ENCODE results near the gene OR51M1. TPM values are rescaled to one million over a fixed set of nuclear protein-coding genes. Genes with fewer than 3 reads are reported as not detected.
"Not testable (repeated sequence)": the region's sequence is repeated elsewhere in the genome, so short reads cannot be mapped to it uniquely, and the experiment has no call there.

OR51M1 gene
- total RNA-seq, 1 donor from 2014 or later: not detected

- H3K36me3 Mint-ChIP-seq (ENCODE audit: low read depth); H3K27ac Mint-ChIP-seq; H3K27me3 Mint-ChIP-seq; intact Hi-C loops (cut with micrococcal nuclease); H3K9me3 Mint-ChIP-seq; H3K4me1 Mint-ChIP-seq; H3K4me3 Mint-ChIP-seq; DNase-seq: not testable (repeated sequence)
Observed at GRCh38 chr11:5366365-5366764, 17.2 kb upstream of the OR51M1 start.

- H3K4me3 Mint-ChIP-seq: no peak overlapping the region
- no peaks in the 10 kb centered on the region for H3K36me3 Mint-ChIP-seq (ENCODE audit: low read depth)
- no peaks in the 10 kb centered on the region for H3K27me3 Mint-ChIP-seq
- no peaks in the 10 kb centered on the region for H3K4me1 Mint-ChIP-seq
- no peaks in the 10 kb centered on the region for H3K9me3 Mint-ChIP-seq
- no peak overlapping the region for H3K27ac Mint-ChIP-seq
- DNase-seq: no peak
- intact Hi-C loops (cut with micrococcal nuclease): no loop called here
Observed at GRCh38 chr11:5366856-5367255, 16.8 kb upstream of the OR51M1 start.

- H3K4me3 Mint-ChIP-seq: no peak overlapping the region
- no peaks in the 10 kb centered on the region for H3K27me3 Mint-ChIP-seq
- no peak overlapping the region for H3K27ac Mint-ChIP-seq
- no peaks in the 10 kb centered on the region for H3K4me1 Mint-ChIP-seq
- intact Hi-C loops (cut with micrococcal nuclease): no loop called here
- H3K9me3 Mint-ChIP-seq: no peaks in the 10 kb centered on the region
- no peak for DNase-seq
- H3K36me3 Mint-ChIP-seq (ENCODE audit: low read depth): no peaks in the 10 kb centered on the region
Observed at GRCh38 chr11:5367448-5368074, 16.1 kb upstream of the OR51M1 start.

- DNase-seq: no peak
- Mint-ChIP-seq H3K4me3 (no peak overlapping the region), H3K36me3 (ENCODE audit: low read depth) (no peaks in the 10 kb centered on the region), H3K27ac (no peak overlapping the region), H3K4me1 (no peaks in the 10 kb centered on the region), H3K27me3 (no peaks in the 10 kb centered on the region), H3K9me3 (no peaks in the 10 kb centered on the region)
- intact Hi-C loops (cut with micrococcal nuclease): no loop called here
Observed at GRCh38 chr11:5368502-5369043, 15.0 kb upstream of the OR51M1 start.

GRCh38 chr11:5369789-5370188, 13.8 kb upstream of the OR51M1 start:
- no peak for DNase-seq
- intact Hi-C loops (cut with micrococcal nuclease): no loop called here

GRCh38 chr11:5380740-5381342, 2.8 kb upstream of the OR51M1 start:
- Mint-ChIP-seq H3K4me1 (no peaks in the 10 kb centered on the region), H3K4me3 (no peak overlapping the region), H3K9me3 (no peaks in the 10 kb centered on the region), H3K27me3 (no peaks in the 10 kb centered on the region), H3K27ac (no peak overlapping the region), H3K36me3 (ENCODE audit: low read depth) (no peaks in the 10 kb centered on the region)
- intact Hi-C loops (cut with micrococcal nuclease): loop anchor here (1.0 to 10.0 kb wide), 2 partner anchors 257 to 756 kb away; no protein-coding TSS in a partner anchor
- peak; percentile 71 for DNase-seq

More at GRCh38 chr11:5369789-5370188, 13.8 kb upstream of the OR51M1 start:
- Mint-ChIP-seq H3K4me1 (no peaks in the 10 kb centered on the region), H3K27ac (no peak overlapping the region), H3K4me3 (no peak overlapping the region), H3K36me3 (ENCODE audit: low read depth) (no peaks in the 10 kb centered on the region), H3K9me3 (no peaks in the 10 kb centered on the region), H3K27me3 (no peaks in the 10 kb centered on the region)

GRCh38 chr11:5384335-5384734, 723 bp downstream of the OR51M1 start:
- Mint-ChIP-seq H3K4me1 (no peaks in the 10 kb centered on the region), H3K9me3 (no peaks in the 10 kb centered on the region), H3K36me3 (ENCODE audit: low read depth) (no peaks in the 10 kb centered on the region), H3K27me3 (no peaks in the 10 kb centered on the region), H3K27ac (no peak overlapping the region), H3K4me3 (no peak overlapping the region)
- no peak for DNase-seq
- intact Hi-C loops (cut with micrococcal nuclease): loop anchor here (10.0 kb wide), 1 partner anchor 760 kb away; no protein-coding TSS in a partner anchor

- intact Hi-C loops (cut with micrococcal nuclease): no loop called here
- no peaks in the 10 kb centered on the region for H3K27me3 Mint-ChIP-seq
- H3K4me3 Mint-ChIP-seq: no peak overlapping the region
- no peaks in the 10 kb centered on the region for H3K9me3 Mint-ChIP-seq
- no peaks in the 10 kb centered on the region for H3K4me1 Mint-ChIP-seq
- H3K36me3 Mint-ChIP-seq (ENCODE audit: low read depth): no peaks in the 10 kb centered on the region
- DNase-seq: no peak
- no peak overlapping the region for H3K27ac Mint-ChIP-seq
Observed at GRCh38 chr11:5390210-5390609, 6.6 kb downstream of the OR51M1 start.

- Mint-ChIP-seq H3K27me3 (no peaks in the 10 kb centered on the region), H3K27ac (no peak overlapping the region), H3K36me3 (ENCODE audit: low read depth) (no peaks in the 10 kb centered on the region), H3K4me1 (no peaks in the 10 kb centered on the region), H3K4me3 (no peak overlapping the region), H3K9me3 (no peaks in the 10 kb centered on the region)
- DNase-seq: no peak
- intact Hi-C loops (cut with micrococcal nuclease): no loop called here
Observed at GRCh38 chr11:5394091-5394490, 10.5 kb downstream of the OR51M1 start.

- intact Hi-C loops (cut with micrococcal nuclease): no loop called here
- Mint-ChIP-seq H3K9me3 (peaks cover 5% of the 10 kb centered on the region), H3K27me3 (no peaks in the 10 kb centered on the region), H3K4me3 (no peak overlapping the region), H3K36me3 (ENCODE audit: low read depth) (no peaks in the 10 kb centered on the region), H3K27ac (no peak overlapping the region), H3K4me1 (no peaks in the 10 kb centered on the region)
- DNase-seq: no peak
Observed at GRCh38 chr11:5398936-5399335, 15.3 kb downstream of the OR51M1 start.

GRCh38 chr11:5405173-5405572, 21.6 kb downstream of the OR51M1 start:
- H3K27me3 Mint-ChIP-seq: no peaks in the 10 kb centered on the region
- H3K36me3 Mint-ChIP-seq (ENCODE audit: low read depth): no peaks in the 10 kb centered on the region
- no peak for DNase-seq
- no peaks in the 10 kb centered on the region for H3K4me1 Mint-ChIP-seq
- peaks cover 5% of the 10 kb centered on the region for H3K9me3 Mint-ChIP-seq
- H3K4me3 Mint-ChIP-seq: no peak overlapping the region
- intact Hi-C loops (cut with micrococcal nuclease): no loop called here
- H3K27ac Mint-ChIP-seq: no peak overlapping the region

GRCh38 chr11:5420993-5421392, 37.4 kb downstream of the OR51M1 start:
- Mint-ChIP-seq H3K4me1 (no peaks in the 10 kb centered on the region), H3K27ac (no peak overlapping the region), H3K9me3 (no peaks in the 10 kb centered on the region), H3K36me3 (ENCODE audit: low read depth) (no peaks in the 10 kb centered on the region), H3K27me3 (no peaks in the 10 kb centered on the region), H3K4me3 (no peak overlapping the region)
- DNase-seq: no peak
- intact Hi-C loops (cut with micrococcal nuclease): no loop called here

GRCh38 chr11:5421811-5422210, 38.2 kb downstream of the OR51M1 start, which contains the start of gene OR51Q1:
TSS of gene OR51Q1 (plus strand) at chr11:5422111. CDS start at chr11:5422201, 90 bp downstream.
- Mint-ChIP-seq H3K4me3 (no peak within 1 kb of the TSS), H3K4me1 (no peaks in the 10 kb centered on the region)

GRCh38 chr11:5423131-5423530, 39.5 kb downstream of the OR51M1 start:
- H3K36me3 Mint-ChIP-seq (ENCODE audit: low read depth): no peaks in the 10 kb centered on the region
- H3K27ac Mint-ChIP-seq: no peak overlapping the region
- no peak overlapping the region for H3K4me3 Mint-ChIP-seq
- intact Hi-C loops (cut with micrococcal nuclease): no loop called here
- no peaks in the 10 kb centered on the region for H3K4me1 Mint-ChIP-seq
- H3K27me3 Mint-ChIP-seq: peaks cover 1% of the 10 kb centered on the region
- no peak for DNase-seq
- H3K9me3 Mint-ChIP-seq: no peaks in the 10 kb centered on the region

More at GRCh38 chr11:5421811-5422210, 38.2 kb downstream of the OR51M1 start, which contains the start of gene OR51Q1:
- H3K27ac Mint-ChIP-seq: no peak within 1 kb of the TSS
- no peaks in the 10 kb centered on the region for H3K36me3 Mint-ChIP-seq (ENCODE audit: low read depth)
- no peak for DNase-seq
- no peaks in the 10 kb centered on the region for H3K9me3 Mint-ChIP-seq
- peaks cover 1% of the 10 kb centered on the region for H3K27me3 Mint-ChIP-seq
- intact Hi-C loops (cut with micrococcal nuclease): no loop called here

Data from activated CD4-positive, alpha-beta T cell treated with anti-CD3 and anti-CD28 coated beads, Interleukin-2, amount 10 ng/mL, durations not matched to agents 24 days and 14 days (primary cell).